ENCODE results near the gene GHRL.

The GHRL gene

DNA sequence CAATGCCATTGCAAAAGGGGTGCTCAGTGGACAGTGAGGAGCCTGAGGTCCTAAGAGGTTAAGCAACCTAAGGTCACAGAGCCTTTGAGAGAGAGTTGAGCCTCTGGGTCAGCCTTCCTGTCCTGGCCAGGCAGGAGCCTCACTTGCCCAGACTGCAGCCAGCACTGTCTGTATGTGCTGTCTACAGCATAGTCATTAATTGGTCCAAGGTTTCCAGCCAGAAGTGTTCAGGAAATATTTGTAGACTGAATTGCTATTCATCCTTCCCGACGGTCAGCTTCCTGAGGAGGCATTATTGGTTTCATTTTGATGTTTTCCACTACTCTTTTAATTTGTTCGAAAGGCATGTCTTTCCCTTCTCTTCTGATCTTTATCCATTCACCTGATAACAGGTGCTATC is 20.1 kb upstream of the GHRL start:
- Histone ChIP-seq H3K27me3 (ENCODE audit: insufficient read depth, low read length) (no peaks in the 10 kb centered on the region), H2AFZ (ENCODE audit: low read length, unreplicated experiment) (no peak overlapping the region), H3K36me3 (ENCODE audit: insufficient read depth, low read length) (peaks cover 40% of the 10 kb centered on the region), H3K4me3 (ENCODE audit: low read depth, low read length) (no peak overlapping the region), H3K27ac (ENCODE audit: low read depth, low read length) (no peak overlapping the region), H3K79me2 (ENCODE audit: control insufficient read depth, insufficient read depth, low read length, unreplicated experiment) (peaks cover 22% of the 10 kb centered on the region), H3K4me1 (ENCODE audit: control insufficient read depth, insufficient read depth, low read length, unreplicated experiment) (peaks cover 6% of the 10 kb centered on the region)

DNA sequence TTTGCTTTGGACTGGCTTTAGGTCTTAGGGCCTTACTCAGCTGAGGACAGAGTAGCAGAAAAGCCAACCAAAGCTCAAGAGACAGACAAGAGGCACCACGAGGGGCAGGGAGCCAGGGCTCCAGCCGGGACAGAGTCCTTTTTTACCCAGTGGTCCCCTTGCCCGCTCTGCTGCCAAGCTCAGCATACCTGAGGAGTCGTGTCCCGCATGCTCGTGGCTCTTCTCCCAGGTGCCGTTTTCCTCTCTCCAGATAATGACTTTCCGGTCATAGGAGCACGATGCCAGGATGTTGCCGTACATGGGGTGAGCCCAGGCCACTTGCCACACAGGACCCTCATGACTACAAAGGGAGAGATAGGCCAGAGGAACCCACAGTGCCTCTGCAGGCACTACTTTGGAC is 19.6 kb upstream of the GHRL start:
- Histone ChIP-seq H3K4me1 (ENCODE audit: control insufficient read depth, insufficient read depth, low read length, unreplicated experiment) (peaks cover 4% of the 10 kb centered on the region), H3K79me2 (ENCODE audit: control insufficient read depth, insufficient read depth, low read length, unreplicated experiment) (peaks cover 18% of the 10 kb centered on the region), H3K4me3 (ENCODE audit: low read depth, low read length) (no peak overlapping the region), H3K27me3 (ENCODE audit: insufficient read depth, low read length) (no peaks in the 10 kb centered on the region), H2AFZ (ENCODE audit: low read length, unreplicated experiment) (no peak overlapping the region), H3K27ac (ENCODE audit: low read depth, low read length) (no peak overlapping the region), H3K36me3 (ENCODE audit: insufficient read depth, low read length) (peaks cover 39% of the 10 kb centered on the region)

GRCh38 chr3:10311710-10312109 is 19.0 kb upstream of the GHRL start:
- peaks cover 34% of the 10 kb centered on the region for H3K36me3 ChIP-seq (ENCODE audit: insufficient read depth, low read length)
- peaks cover 4% of the 10 kb centered on the region for H3K4me1 ChIP-seq (ENCODE audit: control insufficient read depth, insufficient read depth, low read length, unreplicated experiment)
- no peak overlapping the region for H3K4me3 ChIP-seq (ENCODE audit: low read depth, low read length)
- H2AFZ ChIP-seq (ENCODE audit: low read length, unreplicated experiment) = no peak overlapping the region
- no peaks in the 10 kb centered on the region for H3K27me3 ChIP-seq (ENCODE audit: insufficient read depth, low read length)
- peaks cover 13% of the 10 kb centered on the region for H3K79me2 ChIP-seq (ENCODE audit: control insufficient read depth, insufficient read depth, low read length, unreplicated experiment)
- H3K27ac ChIP-seq (ENCODE audit: low read depth, low read length) = no peak overlapping the region

DNA sequence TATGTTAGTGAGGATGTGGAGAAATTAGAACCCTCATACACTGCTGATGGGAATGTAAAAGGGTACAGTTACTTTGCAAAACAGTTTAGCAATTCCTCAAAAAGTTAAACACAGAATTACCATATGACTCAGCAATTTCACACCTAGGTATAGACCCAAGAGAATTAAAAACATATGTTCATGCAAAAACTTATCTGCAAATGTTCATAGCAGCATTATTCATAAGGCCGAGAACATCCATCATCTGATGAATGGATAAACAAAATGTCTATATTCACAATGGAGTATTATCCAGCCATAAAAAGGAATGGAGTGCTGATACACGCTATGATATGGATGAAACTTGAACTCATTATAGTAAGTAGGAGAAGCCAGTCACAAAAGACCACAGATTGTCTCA is 17.8 kb upstream of the GHRL start:
- Histone ChIP-seq H3K36me3 (ENCODE audit: insufficient read depth, low read length) (peaks cover 29% of the 10 kb centered on the region), H3K27ac (ENCODE audit: low read depth, low read length) (no peak overlapping the region)

DNA sequence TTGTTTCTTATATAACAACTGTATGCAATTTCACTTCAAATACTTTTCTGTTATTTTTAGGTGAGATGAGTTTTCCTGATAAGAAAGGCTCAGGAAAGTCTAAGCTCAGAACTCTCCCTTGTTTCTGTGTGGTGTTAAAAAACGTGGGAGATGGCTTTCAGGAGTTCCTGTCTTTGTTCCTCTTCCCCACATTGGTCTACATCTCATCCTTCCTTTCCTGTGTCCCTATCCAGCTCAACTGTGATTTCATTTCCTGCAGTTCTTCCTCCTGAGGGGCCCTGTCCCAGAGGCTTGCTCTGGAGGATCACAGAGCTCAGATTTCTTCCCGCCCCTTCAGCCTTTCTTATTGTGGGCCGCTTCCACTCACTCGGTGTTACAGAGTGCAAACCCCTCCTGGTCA is 17.0 kb upstream of the GHRL start:
- Histone ChIP-seq H3K27me3 (ENCODE audit: insufficient read depth, low read length) (no peaks in the 10 kb centered on the region), H2AFZ (ENCODE audit: low read length, unreplicated experiment) (no peak overlapping the region), H3K79me2 (ENCODE audit: control insufficient read depth, insufficient read depth, low read length, unreplicated experiment) (peaks cover 7% of the 10 kb centered on the region), H3K27ac (ENCODE audit: low read depth, low read length) (no peak overlapping the region; the same call in 1 of the 2 replicates), H3K4me3 (ENCODE audit: low read depth, low read length) (no peak overlapping the region), H3K4me1 (ENCODE audit: control insufficient read depth, insufficient read depth, low read length, unreplicated experiment) (peaks cover 8% of the 10 kb centered on the region), H3K36me3 (ENCODE audit: insufficient read depth, low read length) (peaks cover 28% of the 10 kb centered on the region)

More for the DNA sequence above, 17.8 kb upstream of the GHRL start:
- Histone ChIP-seq H3K79me2 (ENCODE audit: control insufficient read depth, insufficient read depth, low read length, unreplicated experiment) (peaks cover 9% of the 10 kb centered on the region), H3K27me3 (ENCODE audit: insufficient read depth, low read length) (no peaks in the 10 kb centered on the region), H3K4me3 (ENCODE audit: low read depth, low read length) (no peak overlapping the region), H2AFZ (ENCODE audit: low read length, unreplicated experiment) (no peak overlapping the region), H3K4me1 (ENCODE audit: control insufficient read depth, insufficient read depth, low read length, unreplicated experiment) (peaks cover 5% of the 10 kb centered on the region)

DNA sequence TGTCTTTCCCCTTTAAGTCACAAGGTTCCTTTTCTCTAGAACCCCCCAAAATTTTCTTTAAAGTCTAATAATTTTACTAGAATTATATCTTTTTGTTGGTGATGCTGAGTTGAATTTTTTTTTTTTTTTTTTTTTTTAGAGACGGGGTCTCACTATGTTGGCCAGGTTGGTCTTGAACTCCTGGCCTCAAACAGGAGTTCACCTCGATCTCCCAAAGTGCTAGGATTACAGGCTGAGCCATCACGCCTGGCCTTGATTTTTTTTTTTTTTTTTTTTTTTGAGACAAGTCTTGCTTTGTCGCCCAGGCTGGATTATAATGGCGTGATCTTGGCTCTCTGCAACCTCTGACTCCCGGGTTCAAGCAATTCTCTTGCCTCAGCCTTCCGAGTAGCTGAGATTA is 15.9 kb upstream of the GHRL start:
- Histone ChIP-seq H3K27me3 (ENCODE audit: insufficient read depth, low read length) (no peaks in the 10 kb centered on the region), H3K4me3 (ENCODE audit: low read depth, low read length) (no peak overlapping the region), H3K36me3 (ENCODE audit: insufficient read depth, low read length) (peaks cover 32% of the 10 kb centered on the region), H3K27ac (ENCODE audit: low read depth, low read length) (no peak overlapping the region), H3K79me2 (ENCODE audit: control insufficient read depth, insufficient read depth, low read length, unreplicated experiment) (no peaks in the 10 kb centered on the region), H3K4me1 (ENCODE audit: control insufficient read depth, insufficient read depth, low read length, unreplicated experiment) (peaks cover 8% of the 10 kb centered on the region), H2AFZ (ENCODE audit: low read length, unreplicated experiment) (no peak overlapping the region)

- Histone ChIP-seq H2AFZ (ENCODE audit: low read length, unreplicated experiment) (no peak overlapping the region), H3K36me3 (ENCODE audit: insufficient read depth, low read length) (peaks cover 45% of the 10 kb centered on the region), H3K4me3 (ENCODE audit: low read depth, low read length) (no peak overlapping the region), H3K4me1 (ENCODE audit: control insufficient read depth, insufficient read depth, low read length, unreplicated experiment) (peaks cover 8% of the 10 kb centered on the region), H3K79me2 (ENCODE audit: control insufficient read depth, insufficient read depth, low read length, unreplicated experiment) (no peaks in the 10 kb centered on the region), H3K27me3 (ENCODE audit: insufficient read depth, low read length) (no peaks in the 10 kb centered on the region), H3K27ac (ENCODE audit: low read depth, low read length) (no peak overlapping the region)
These were observed 13.4 kb upstream of the GHRL start for GRCh38 chr3:10306156-10306555.

- Histone ChIP-seq H3K27me3 (ENCODE audit: insufficient read depth, low read length) (no peaks in the 10 kb centered on the region), H3K4me3 (ENCODE audit: low read depth, low read length) (no peak overlapping the region), H3K4me1 (ENCODE audit: control insufficient read depth, insufficient read depth, low read length, unreplicated experiment) (peaks cover 5% of the 10 kb centered on the region), H3K27ac (ENCODE audit: low read depth, low read length) (no peak overlapping the region), H2AFZ (ENCODE audit: low read length, unreplicated experiment) (no peak overlapping the region), H3K79me2 (ENCODE audit: control insufficient read depth, insufficient read depth, low read length, unreplicated experiment) (no peaks in the 10 kb centered on the region), H3K36me3 (ENCODE audit: insufficient read depth, low read length) (peaks cover 45% of the 10 kb centered on the region)
These were observed 12.7 kb upstream of the GHRL start for GRCh38 chr3:10305331-10305902.

DNA sequence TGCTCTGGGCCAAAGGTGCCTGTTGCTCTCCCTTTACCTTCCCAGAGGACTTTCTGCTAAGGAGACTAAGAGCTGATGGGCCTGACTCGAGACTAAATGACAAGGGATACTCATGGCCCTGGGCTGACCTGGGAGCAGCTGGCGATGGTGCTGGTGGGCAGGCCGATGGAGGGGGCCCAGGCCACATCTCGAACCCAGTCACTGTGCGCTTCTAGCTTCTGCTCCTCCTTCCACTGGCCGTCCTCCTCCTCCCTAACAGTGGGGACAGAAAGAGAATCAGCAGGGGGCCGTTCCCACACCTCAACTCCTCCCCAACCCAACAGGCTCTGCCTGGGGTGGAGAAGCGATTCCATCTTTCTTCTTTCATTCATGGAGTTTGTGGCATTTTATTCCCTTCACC is 12.2 kb upstream of the GHRL start:
- Histone ChIP-seq H3K4me3 (ENCODE audit: low read depth, low read length) (no peak overlapping the region), H3K27ac (ENCODE audit: low read depth, low read length) (no peak overlapping the region), H3K4me1 (ENCODE audit: control insufficient read depth, insufficient read depth, low read length, unreplicated experiment) (peaks cover 4% of the 10 kb centered on the region), H3K27me3 (ENCODE audit: insufficient read depth, low read length) (no peaks in the 10 kb centered on the region), H3K36me3 (ENCODE audit: insufficient read depth, low read length) (peaks cover 43% of the 10 kb centered on the region), H3K79me2 (ENCODE audit: control insufficient read depth, insufficient read depth, low read length, unreplicated experiment) (no peaks in the 10 kb centered on the region), H2AFZ (ENCODE audit: low read length, unreplicated experiment) (no peak overlapping the region)

- Histone ChIP-seq H3K4me1 (ENCODE audit: control insufficient read depth, insufficient read depth, low read length, unreplicated experiment) (peaks cover 4% of the 10 kb centered on the region), H3K79me2 (ENCODE audit: control insufficient read depth, insufficient read depth, low read length, unreplicated experiment) (no peaks in the 10 kb centered on the region), H3K27ac (ENCODE audit: low read depth, low read length) (no peak overlapping the region), H2AFZ (ENCODE audit: low read length, unreplicated experiment) (no peak overlapping the region), H3K27me3 (ENCODE audit: insufficient read depth, low read length) (no peaks in the 10 kb centered on the region), H3K4me3 (ENCODE audit: low read depth, low read length) (no peak overlapping the region), H3K36me3 (ENCODE audit: insufficient read depth, low read length) (peaks cover 50% of the 10 kb centered on the region)
These were observed 11.0 kb upstream of the GHRL start for GRCh38 chr3:10303785-10304184.

DNA sequence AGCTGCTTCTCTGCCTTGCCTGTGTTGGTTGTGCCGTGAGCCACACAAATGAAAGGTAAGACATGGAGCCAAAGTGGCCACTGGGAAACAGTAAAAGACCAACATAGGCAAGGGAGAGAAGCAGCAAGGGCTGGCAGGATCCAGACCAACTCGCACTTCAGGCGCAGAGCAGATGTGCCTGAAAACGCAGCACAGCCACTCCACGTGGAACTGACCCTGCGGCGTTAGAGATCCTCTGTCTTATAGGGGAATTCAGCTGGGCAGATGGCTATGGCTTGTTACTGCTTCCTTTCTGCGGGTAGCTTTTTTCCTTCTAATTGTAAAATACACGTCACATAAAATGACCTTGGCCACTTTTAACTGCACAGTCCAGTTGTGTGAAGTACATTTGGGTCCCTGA is 10.4 kb upstream of the GHRL start:
- Histone ChIP-seq H2AFZ (ENCODE audit: low read length, unreplicated experiment) (no peak overlapping the region), H3K36me3 (ENCODE audit: insufficient read depth, low read length) (peaks cover 46% of the 10 kb centered on the region; the same call in 1 of the 2 replicates), H3K27me3 (ENCODE audit: insufficient read depth, low read length) (no peaks in the 10 kb centered on the region), H3K79me2 (ENCODE audit: control insufficient read depth, insufficient read depth, low read length, unreplicated experiment) (no peaks in the 10 kb centered on the region), H3K4me1 (ENCODE audit: control insufficient read depth, insufficient read depth, low read length, unreplicated experiment) (peaks cover 4% of the 10 kb centered on the region), H3K4me3 (ENCODE audit: low read depth, low read length) (no peak overlapping the region), H3K27ac (ENCODE audit: low read depth, low read length) (no peak overlapping the region)
